ENCODE data around the gene ACSL5. TPM values are rescaled to one million over a fixed set of nuclear protein-coding genes. Genes with fewer than 3 reads are reported as not detected.

The ACSL5 gene
- total RNA-seq, 1 experiment from 2014 or later, result 1.4 TPM

- ATAC-seq, result no peak
Observed at GRCh38 chr10:112475575-112476218, 101.8 kb downstream of the ACSL5 start.

More at GRCh38 chr10:112475575-112476218, 101.8 kb downstream of the ACSL5 start:
- H3K9me2 ChIP-seq (replicated peaks; ENCODE audit: low read length), result no peaks in the 10 kb centered on the region
- H3K79me2 ChIP-seq (ENCODE audit: low read length), result no peaks in the 10 kb centered on the region
- no peaks in the 10 kb centered on the region for H3K9me3 ChIP-seq (ENCODE audit: low read length)
- ChIA-PET CTCF (no interaction called here), POLR2A (ENCODE audit: unreplicated experiment) (no interaction called here)
- no peaks in the 10 kb centered on the region for H3K27me3 ChIP-seq (ENCODE audit: low read length)
- H2AFZ ChIP-seq (ENCODE audit: low read length), result no peak overlapping the region
- H4K20me1 ChIP-seq (ENCODE audit: low read length), result no peaks in the 10 kb centered on the region
- H3K36me3 ChIP-seq (ENCODE audit: low read depth, low read length), result no peaks in the 10 kb centered on the region
- BruUV-seq (replicated peaks), result no TSS peak
- H3K27ac ChIP-seq (ENCODE audit: low read length), result no peak overlapping the region
- peak overlapping the region; percentile 18; the same call in 1 of the 2 replicates for H3K4me2 ChIP-seq (ENCODE audit: low read length)
- TF ChIP-seq EZH2 (IDR thresholded peaks at IDR 0.05; ENCODE audit: low read length, unreplicated experiment) (no peak), CTCF (conservative IDR thresholded peaks at IDR 0.05; ENCODE audit: low read depth, low read length) (peak; percentile 73)
- DNase-seq, result peak; percentile 40
- intact Hi-C loops (cut with micrococcal nuclease), result loop anchor here (5.0 to 10.0 kb wide), 5 partner anchors 239 to 1049 kb away; partner anchors contain the start of gene TCF7L2
- H3K9ac ChIP-seq (ENCODE audit: low read length), result no peak overlapping the region
- H3K4me3 ChIP-seq (ENCODE audit: low read length), result no peak overlapping the region
- H3F3A ChIP-seq (ENCODE audit: low read length, unreplicated experiment), result no peaks in the 10 kb centered on the region
- 0 out of 2 replicates have a peak, but pooled peaks cover 7% of the 10 kb centered on the region for H3K4me1 ChIP-seq (ENCODE audit: insufficient read depth, low read length)

Other genes starting within 250 kb of the ACSL5 start
- gene GPAM, start 190.4 kb upstream of the ACSL5 start, total RNA-seq (2014; rRNA removed), result 5.4 and 6.2 TPM in 2 replicates
- not detected in 2 replicates for gene TECTB, start 90.7 kb upstream of the ACSL5 start, total RNA-seq (2014; rRNA removed)
- gene ZDHHC6, start 72.8 kb downstream of the ACSL5 start, total RNA-seq (2014; rRNA removed), result 12.6 and 17.7 TPM in 2 replicates
- 18.1 and 33.1 TPM in 2 replicates for gene VTI1A, start 73.1 kb downstream of the ACSL5 start, total RNA-seq (2014; rRNA removed)

Data from PC-3 (cell line).